Spleen (tissue), 11 donors: Measurements from ENCODE around the gene HEMK1. TPM values are rescaled to one million over a fixed set of nuclear protein-coding genes. Genes with fewer than 3 reads are reported as not detected.

ENCODE experiments used
- DNase-seq: peaks from one replicate; pipeline ENCODE4 v3.0.0-alpha.2; 2020
- H3K27ac ChIP-seq, 8 donors: fragments of 200-600 bp; sonication (generic) in 7 of 8; 1 replicate in 4 of 8; 2 replicates in 4 of 8; pipeline versions ENCODE4 v1.5.0 to v1.8.0; 2016 to 2021; ENCODE audit warnings: inconsistent platforms in 4 of 8, mild to moderate bottlenecking in 4 of 8, moderate library complexity in 1 of 8
- H3K27me3 ChIP-seq, 7 donors: fragments of 200-600 bp; sonication (generic) in 6 of 7; replicated peaks in 1 of 7; 1 replicate in 4 of 7; 2 replicates in 3 of 7; pipeline versions ENCODE4 v1.5.0 to v1.8.0; 2016 to 2021; ENCODE audit warnings: inconsistent platforms in 3 of 7, mild to moderate bottlenecking in 1 of 7
- H3K36me3 ChIP-seq, 6 donors: fragments of 200-600 bp; sonication (generic) in 5 of 6; 1 replicate in 4 of 6; 2 replicates in 2 of 6; pipeline versions ENCODE4 v1.5.0 to v1.8.0; 2016 to 2021; ENCODE audit warnings: inconsistent platforms in 2 of 6
- H3K4me1 ChIP-seq, 6 donors: fragments of 200-600 bp; sonication (generic) in 5 of 6; 1 replicate in 3 of 6; 2 replicates in 3 of 6; pipeline versions ENCODE4 v1.5.0 to v1.8.0; 2016 to 2021; ENCODE audit warnings: inconsistent platforms in 3 of 6
- H3K4me3 ChIP-seq, 8 donors: fragments of 200-600 bp; sonication (generic) in 7 of 8; 1 replicate in 4 of 8; 2 replicates in 4 of 8; pipeline versions ENCODE4 v1.5.0 to v1.8.0; 2016 to 2021; ENCODE audit warnings: inconsistent platforms in 4 of 8, mild to moderate bottlenecking in 4 of 8, moderate library complexity in 2 of 8
- H3K9me3 ChIP-seq, 8 donors: fragments of 200-600 bp; sonication (generic) in 7 of 8; 1 replicate in 4 of 8; 2 replicates in 4 of 8; pipeline versions ENCODE4 v1.5.0 to v1.8.0; 2016 to 2021; ENCODE audit warnings: inconsistent platforms in 4 of 8
- POLR2A ChIP-seq, 3 donors: fragments of 450-650 bp; IDR thresholded peaks; one replicate each; pipeline ENCODE4 v1.5.1; 2017; ENCODE audit warnings: antibody characterized with exemption in 3 of 3, mild to moderate bottlenecking in 1 of 3
- POLR2AphosphoS5 ChIP-seq, 3 donors: sonication (generic); formaldehyde crosslinking; IDR thresholded peaks; one replicate each; pipeline ENCODE4 v1.5.1; 2017; ENCODE audit warnings: antibody characterized with exemption in 3 of 3
- WGBS, 5 donors: extraction: QIAGEN DNeasy Blood & Tissue Kit in 3 of 5; methylation state at CpG; one replicate each; pipeline versions ENCODE4 v1.1.5 to v1.1.7; 2013 to 2018; 5-methylcytosine and 5-hydroxymethylcytosine counted together
- intact Hi-C: fragments of 100-400 bp; cut with DNase I; formaldehyde crosslinking; loops from one replicate; pipeline ENCODE4 v1.15.0; 2023; ENCODE audit warnings: low total_unique reads
- polyA plus RNA-seq, 3 donors: library from polyadenylated mRNA; stranded (reverse); fragments of 200-250 nt; gene quantifications; one replicate each; pipeline ENCODE4 v1.2.1, GENCODE V29; 2013
- total RNA-seq, 7 donors: library from RNA; depleted of rRNA in 3 of 7; stranded (reverse); fragments of >200 nt in 3 of 7; fragmentation: NEBNext Ultra II Directional in 4 of 7; extraction: Animal tissue kit (Norgen Biotek cat#: 25700) in 4 of 7; gene quantifications; one replicate each; pipeline versions ENCODE4 v1.1.0 to v1.2.1, GENCODE V29; 2016 to 2021
- TF ChIP-seq, protein P1 (sequence below), 11 experiments: fragments of 200-600 bp in 7 of 11; fragments of 450-650 bp in 4 of 11; sonication (generic) in 4 of 11; IDR thresholded peaks in 8 of 11; conservative IDR thresholded peaks in 3 of 11; 1 replicate in 7 of 11; 2 replicates in 4 of 11; pipeline versions ENCODE4 v1.4.0 to v1.8.0; 2016 to 2021; ENCODE audit warnings: antibody characterized with exemption in 11 of 11, inconsistent platforms in 4 of 11, mild to moderate bottlenecking in 1 of 11
- donor health status: healthy with polysubstance abuse.
- donor health status: DM: no; HTN: no; CAD: no; lungs with moderate emphysema.
- donor health status: DM: no; HTN: no; CAD: no.
- donor health status: Bipolar disorder and iron deficiency.
- donor health status: healthy.
- donor health status: DM: no; HTN: no; CAD: no.
- donor health status: DM: yes; HTN: yes; CAD: no.

HEMK1 gene
- total and polyA plus RNA-seq, 10 donors = 7.6 to 45.2 (median 20.8) TPM

DNA sequence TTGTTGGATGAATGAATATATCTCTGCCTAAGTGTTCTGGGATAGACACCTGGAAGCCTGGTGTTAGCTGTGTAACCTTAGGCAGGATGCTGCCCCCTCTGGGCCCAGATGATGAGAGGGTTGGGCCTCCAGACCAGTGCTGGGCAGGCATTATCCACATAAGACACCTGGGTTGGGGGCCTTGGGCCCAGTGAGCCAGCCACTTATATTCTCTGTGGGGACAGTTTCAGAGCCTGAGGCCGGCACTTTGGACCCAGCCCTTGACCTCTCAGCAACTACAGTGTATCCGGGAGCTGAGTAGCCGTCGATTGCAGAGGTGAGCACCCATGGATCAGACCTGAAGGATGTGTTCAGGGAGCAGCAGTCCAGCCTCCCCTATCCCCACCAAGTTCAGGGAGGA is 2.2 kb downstream of the HEMK1 start:
- 56 to 88% (median 83%) methylated on average over 3 to 4 of the region's 4 CpGs for WGBS, 5 donors
- peaks cover 0 to 45% (median under 1%) of the 10 kb centered on the region in 6 donors for H3K36me3 ChIP-seq
- intact Hi-C loops = no loop called here
- H3K27ac ChIP-seq = peak overlapping the region in 3 of 8 donors; percentile 91 to 93 (median 92)
- H3K4me1 ChIP-seq = peaks cover 27 to 96% (median 73%) of the 10 kb centered on the region in 6 donors
- no peak for TF ChIP-seq POLR2A (IDR thresholded peaks at IDR 0.05)
- TF ChIP-seq, protein P1, sequence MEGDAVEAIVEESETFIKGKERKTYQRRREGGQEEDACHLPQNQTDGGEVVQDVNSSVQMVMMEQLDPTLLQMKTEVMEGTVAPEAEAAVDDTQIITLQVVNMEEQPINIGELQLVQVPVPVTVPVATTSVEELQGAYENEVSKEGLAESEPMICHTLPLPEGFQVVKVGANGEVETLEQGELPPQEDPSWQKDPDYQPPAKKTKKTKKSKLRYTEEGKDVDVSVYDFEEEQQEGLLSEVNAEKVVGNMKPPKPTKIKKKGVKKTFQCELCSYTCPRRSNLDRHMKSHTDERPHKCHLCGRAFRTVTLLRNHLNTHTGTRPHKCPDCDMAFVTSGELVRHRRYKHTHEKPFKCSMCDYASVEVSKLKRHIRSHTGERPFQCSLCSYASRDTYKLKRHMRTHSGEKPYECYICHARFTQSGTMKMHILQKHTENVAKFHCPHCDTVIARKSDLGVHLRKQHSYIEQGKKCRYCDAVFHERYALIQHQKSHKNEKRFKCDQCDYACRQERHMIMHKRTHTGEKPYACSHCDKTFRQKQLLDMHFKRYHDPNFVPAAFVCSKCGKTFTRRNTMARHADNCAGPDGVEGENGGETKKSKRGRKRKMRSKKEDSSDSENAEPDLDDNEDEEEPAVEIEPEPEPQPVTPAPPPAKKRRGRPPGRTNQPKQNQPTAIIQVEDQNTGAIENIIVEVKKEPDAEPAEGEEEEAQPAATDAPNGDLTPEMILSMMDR (IDR thresholded peaks at IDR 0.05 in 8 of 11, conservative IDR thresholded peaks at IDR 0.05 in 3 of 11) = no peak
- no peak for TF ChIP-seq POLR2AphosphoS5 (IDR thresholded peaks at IDR 0.05)
- no peaks in the 10 kb centered on the region for H3K27me3 ChIP-seq
- no peak overlapping the region for H3K4me3 ChIP-seq
- H3K9me3 ChIP-seq = no peaks in the 10 kb centered on the region
- peak; percentile 79 for DNase-seq

DNA sequence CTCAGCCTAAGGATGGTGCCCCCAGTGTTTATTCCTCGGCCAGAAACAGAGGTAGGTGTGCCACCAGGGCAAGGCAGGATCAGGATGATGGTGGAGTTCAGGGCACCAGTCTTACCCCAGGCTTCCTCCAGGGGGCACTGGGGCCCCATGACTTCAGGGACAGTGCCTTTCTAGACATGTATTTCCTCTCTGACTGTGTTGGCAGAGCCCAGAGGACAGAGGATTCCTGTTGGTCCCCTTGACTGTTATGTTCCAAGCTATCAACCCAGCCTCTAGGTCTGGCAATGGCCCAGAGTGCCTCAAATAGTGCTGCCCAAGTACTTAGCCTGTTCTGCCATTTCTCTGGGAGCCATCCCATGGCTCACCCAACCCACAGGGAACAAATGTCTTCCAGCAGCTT is 2.8 kb downstream of the HEMK1 start:
- H3K4me1 ChIP-seq = peaks cover 21 to 89% (median 66%) of the 10 kb centered on the region in 6 donors
- no peaks in the 10 kb centered on the region for H3K27me3 ChIP-seq
- 13 to 42% (median 13%) methylated on average over 1 of the region's 1 CpG; no CpG with 5 or more reads in 2 of the 5 donors for WGBS, 5 donors
- intact Hi-C loops = loop anchor here (1.0 kb wide), 1 partner anchor 40 kb away; no protein-coding TSS in a partner anchor
- no peak for TF ChIP-seq POLR2A (IDR thresholded peaks at IDR 0.05)
- TF ChIP-seq, protein P1 (IDR thresholded peaks at IDR 0.05 in 8 of 11, conservative IDR thresholded peaks at IDR 0.05 in 3 of 11) = peak; percentile 91 to 98 (median 96)
- peak in 1 of 3 donors; percentile 48 for TF ChIP-seq POLR2AphosphoS5 (IDR thresholded peaks at IDR 0.05)
- H3K36me3 ChIP-seq = peaks cover 0 to 52% (median 7%) of the 10 kb centered on the region in 6 donors
- H3K4me3 ChIP-seq = peak overlapping the region in 1 of 8 donors; percentile 6
- peak; percentile 93 for DNase-seq
- peak overlapping the region; percentile 10 to 93 (median 62) for H3K27ac ChIP-seq
- no peaks in the 10 kb centered on the region for H3K9me3 ChIP-seq

DNA sequence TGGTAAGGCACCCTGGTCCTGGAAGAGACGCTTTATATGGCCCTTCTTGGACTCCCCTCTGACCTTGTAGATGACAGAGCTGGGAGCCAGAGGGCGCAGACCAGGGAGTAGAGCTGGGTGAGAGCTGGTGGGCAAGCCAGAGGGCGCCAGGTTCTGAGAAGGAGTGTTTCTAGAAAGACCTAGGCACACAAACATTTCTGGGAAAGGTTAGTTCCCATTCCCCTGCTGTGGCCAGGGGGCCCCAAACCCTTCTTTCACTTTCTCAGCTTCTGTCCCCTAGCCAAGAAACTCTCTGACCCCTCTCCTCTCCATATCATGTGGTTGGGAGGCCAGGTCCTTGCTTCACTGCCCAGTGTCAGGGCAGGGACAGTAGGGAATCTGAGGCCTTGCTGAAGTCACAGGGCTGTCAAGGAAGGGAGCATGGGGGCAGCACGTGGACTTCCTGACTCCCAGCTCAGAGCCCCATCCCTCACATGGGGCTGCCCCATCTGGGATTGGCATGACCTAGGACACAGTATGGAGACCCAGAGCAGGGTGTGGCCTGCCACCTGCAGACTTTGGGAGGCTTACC is 3.6 kb downstream of the HEMK1 start:
- no peaks in the 10 kb centered on the region for H3K9me3 ChIP-seq
- no peak overlapping the region for H3K4me3 ChIP-seq
- no peak for DNase-seq
- intact Hi-C loops = loop anchor here (1.0 kb wide), 1 partner anchor 39 kb away; no protein-coding TSS in a partner anchor
- no peaks in the 10 kb centered on the region for H3K27me3 ChIP-seq
- TF ChIP-seq, protein P1 (IDR thresholded peaks at IDR 0.05 in 8 of 11, conservative IDR thresholded peaks at IDR 0.05 in 3 of 11) = no peak
- TF ChIP-seq POLR2A (IDR thresholded peaks at IDR 0.05) (no peak), POLR2AphosphoS5 (IDR thresholded peaks at IDR 0.05) (no peak)
- peaks cover 0 to 59% (median 12%) of the 10 kb centered on the region in 6 donors for H3K36me3 ChIP-seq
- WGBS, 5 donors = 65 to 74% (median 72%) methylated on average over 3 to 4 of the region's 4 CpGs
- peaks cover 17 to 82% (median 60%) of the 10 kb centered on the region in 6 donors for H3K4me1 ChIP-seq
- H3K27ac ChIP-seq = peak overlapping the region in 7 of 8 donors; percentile 20 to 93 (median 65)
